Right cardiac atrium (tissue), 5 donors: Measurements from ENCODE around the gene MAML2. TPM values are rescaled to one million over a fixed set of nuclear protein-coding genes. Genes with fewer than 3 reads are reported as not detected.

Source experiments
- ATAC-seq, 2 donors: fragments of 200-7000 bp; cut with Tn5 transposase; one replicate each; pipeline versions ENCODE4 v1.8.0 to v1.9.1; 2020; ENCODE audit warnings: moderate library complexity in 2 of 2, mild to moderate bottlenecking in 1 of 2
- DNase-seq, 3 donors: peaks; one replicate each; pipeline ENCODE4 v3.0.0-alpha.2; 2020
- H3K27ac ChIP-seq: one replicate; pipeline ENCODE4 v1.5.1; 2013; ENCODE audit warnings: mild to moderate bottlenecking, low read length, control low read depth, moderate library complexity
- H3K27me3 ChIP-seq: one replicate; pipeline ENCODE4 v1.6.1; 2013; ENCODE audit not compliant: control insufficient read depth, insufficient read depth
- H3K4me1 ChIP-seq: one replicate; pipeline ENCODE4 v1.6.1; 2013; ENCODE audit warnings: low read length; ENCODE audit not compliant: control insufficient read depth, insufficient read depth
- H3K4me3 ChIP-seq: one replicate; pipeline ENCODE4 v1.5.1; 2013; ENCODE audit warnings: low read length, control low read depth
- H3K9me3 ChIP-seq: one replicate; pipeline ENCODE4 v1.6.1; 2013; ENCODE audit warnings: low read length; ENCODE audit not compliant: control insufficient read depth
- WGBS: extraction: QIAGEN DNeasy Blood & Tissue Kit; methylation state at CpG from one replicate; pipeline ENCODE4 v1.1.7; 2013; 5-methylcytosine and 5-hydroxymethylcytosine counted together
- intact Hi-C, 4 donors: fragments of 100-400 bp; cut with DNase I; formaldehyde crosslinking; loops; one replicate each; pipeline versions ENCODE4 v1.11.0 to v1.14.0; 2022 to 2023
- polyA plus RNA-seq: library from polyadenylated mRNA; stranded (reverse); fragments of 200-250 nt; gene quantifications from one replicate; pipeline ENCODE4 v1.2.3, GENCODE V29; 2013
- total RNA-seq, 4 donors: library from RNA; stranded (reverse); fragmentation: NEBNext Ultra II Directional; extraction: Animal tissue kit (Norgen Biotek cat#: 25700); gene quantifications; one replicate each; pipeline ENCODE4 v1.2.1, GENCODE V29; 2021
- donor health status: healthy with polysubstance abuse.
- donor health status: DM: no; HTN: yes; CAD: no.
- donor health status: DM: no; HTN: no; CAD: no.
- donor health status: DM: no; HTN: yes; CAD: no; lungs with severe emphysema.
- donor health status: DM: yes; HTN: yes; CAD: no.

Gene MAML2
- total and polyA plus RNA-seq, 5 donors: 2.7 to 9.9 (median 7.4) TPM

DNA sequence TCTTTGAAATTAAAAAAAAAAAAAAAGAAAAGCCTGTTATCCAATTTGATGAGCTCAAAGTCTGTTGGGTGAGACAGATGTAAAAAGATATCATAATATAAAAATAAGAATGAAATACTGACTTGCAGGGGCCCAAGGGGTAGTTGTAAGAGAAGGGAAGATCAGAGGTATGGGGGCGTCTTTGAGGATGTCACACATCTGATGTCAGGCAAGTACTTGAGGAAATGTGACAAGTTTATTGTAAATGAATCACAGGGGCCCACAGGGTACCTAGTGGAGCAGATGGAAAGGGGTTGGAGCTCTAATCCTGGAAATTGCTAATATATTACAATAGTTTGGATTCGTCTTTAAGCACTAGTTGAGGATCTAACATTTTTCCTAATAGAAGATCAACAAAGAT lies 131.6 kb downstream of the MAML2 start:
- Histone ChIP-seq H3K27ac (no peak overlapping the region), H3K27me3 (no peaks in the 10 kb centered on the region), H3K9me3 (no peaks in the 10 kb centered on the region), H3K4me3 (no peak overlapping the region), H3K4me1 (peaks cover 14% of the 10 kb centered on the region)
- ATAC-seq: no peak
- WGBS: 81% methylated on average over 2 of the region's 2 CpGs
- intact Hi-C loops: no loop called here
- DNase-seq: no peak

DNA sequence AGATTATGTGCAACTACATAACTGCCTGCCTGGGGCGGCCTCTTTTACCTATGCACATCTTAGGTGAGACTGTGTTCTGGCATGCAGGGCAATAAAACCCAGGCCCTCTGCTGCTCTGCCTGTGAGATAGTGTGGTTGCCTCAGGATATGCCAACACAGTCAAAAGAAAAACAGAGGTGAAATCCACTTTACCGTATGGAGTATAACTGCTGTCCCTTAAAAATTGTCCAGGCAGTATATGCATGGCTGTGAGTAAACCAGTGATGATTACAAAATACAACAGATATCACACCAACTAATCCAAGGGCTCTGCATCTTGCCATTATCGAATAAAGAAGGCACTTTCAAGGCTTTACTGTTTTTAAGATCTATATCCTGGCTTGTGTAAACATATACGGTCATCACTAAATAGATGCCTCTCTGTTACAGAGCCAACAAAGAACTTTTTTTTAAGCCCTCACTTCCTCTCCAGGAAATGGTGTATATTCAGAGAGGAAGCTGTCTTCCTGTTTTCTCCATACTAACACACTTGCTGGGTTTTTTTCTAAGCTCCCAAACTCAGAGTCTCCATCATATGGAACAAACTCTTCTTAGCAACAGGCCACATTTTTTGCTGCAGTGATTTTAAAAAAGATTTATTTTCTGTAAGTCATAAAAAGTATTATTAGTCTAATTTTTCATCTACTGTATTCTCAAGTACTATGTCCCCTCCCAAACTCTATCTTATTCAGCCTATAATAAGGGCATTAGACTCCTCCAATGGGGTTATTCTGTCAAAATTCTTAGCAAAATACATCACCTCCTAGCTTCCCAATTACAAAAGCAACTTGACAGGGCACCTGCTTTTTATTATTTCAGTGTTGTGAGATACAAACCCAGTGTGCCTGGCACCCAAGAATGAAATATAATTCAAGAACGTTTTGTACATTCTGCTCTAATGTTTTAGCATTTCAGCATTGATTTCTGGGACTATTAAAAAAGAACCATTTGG lies 135.2 kb downstream of the MAML2 start:
- ATAC-seq (peak; percentile 47 to 64), DNase-seq (no peak)
- Histone ChIP-seq H3K27me3 (no peaks in the 10 kb centered on the region), H3K4me1 (peaks cover 16% of the 10 kb centered on the region), H3K4me3 (no peak overlapping the region), H3K27ac (peak overlapping the region; percentile 38), H3K9me3 (no peaks in the 10 kb centered on the region)
- intact Hi-C loops: no loop called here
- WGBS: 54% methylated on average over 5 of the region's 5 CpGs

DNA sequence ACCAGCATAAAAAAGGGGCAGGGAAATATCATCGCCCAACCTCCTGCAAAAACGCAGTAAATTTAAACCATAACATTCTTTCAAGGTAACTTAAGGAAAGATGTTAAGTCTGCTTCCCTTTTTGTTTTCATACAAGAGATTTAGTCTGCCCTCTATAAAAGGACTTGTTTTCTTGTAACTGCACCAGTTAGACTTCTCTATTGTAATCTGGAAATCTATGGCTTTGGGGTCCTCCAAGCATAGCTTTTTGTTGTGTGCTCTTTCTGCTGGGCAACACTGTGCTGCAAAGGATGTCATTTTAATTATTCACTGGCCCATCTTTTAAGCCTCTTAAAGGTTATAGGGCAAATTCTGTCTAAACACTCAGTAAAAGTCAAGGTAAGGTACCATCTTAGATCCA lies 136.0 kb downstream of the MAML2 start:
- intact Hi-C loops: no loop called here
- Histone ChIP-seq H3K4me3 (no peak overlapping the region), H3K27me3 (no peaks in the 10 kb centered on the region), H3K9me3 (no peaks in the 10 kb centered on the region), H3K27ac (no peak overlapping the region), H3K4me1 (peaks cover 13% of the 10 kb centered on the region)
- ATAC-seq (no peak), DNase-seq (no peak)
- WGBS: 95% methylated on average over 2 of the region's 2 CpGs

DNA sequence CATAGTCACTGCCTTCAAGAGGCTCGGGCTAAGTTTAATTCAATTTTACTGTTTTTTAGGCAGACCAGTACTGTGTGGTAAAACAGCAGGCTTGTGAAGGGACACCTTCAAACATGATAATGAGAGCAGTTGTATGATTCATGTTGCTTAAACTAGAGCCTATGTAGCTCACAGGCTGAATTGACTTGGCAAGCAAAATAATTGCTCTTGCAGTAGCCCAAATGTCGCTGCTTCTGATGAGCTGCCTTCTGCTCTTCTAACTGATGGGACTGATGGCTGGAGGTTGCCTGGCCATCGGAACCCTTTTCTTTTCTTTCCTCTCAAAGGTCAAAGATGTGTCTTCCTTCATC lies 137.6 kb downstream of the MAML2 start:
- Histone ChIP-seq H3K4me1 (peaks cover 13% of the 10 kb centered on the region), H3K27me3 (no peaks in the 10 kb centered on the region), H3K9me3 (no peaks in the 10 kb centered on the region), H3K27ac (no peak overlapping the region), H3K4me3 (no peak overlapping the region)
- DNase-seq: no peak
- intact Hi-C loops: no loop called here
- 42% methylated on average over 3 of the region's 3 CpGs for WGBS
- peak in 1 of 2 donors; percentile 61 for ATAC-seq

DNA sequence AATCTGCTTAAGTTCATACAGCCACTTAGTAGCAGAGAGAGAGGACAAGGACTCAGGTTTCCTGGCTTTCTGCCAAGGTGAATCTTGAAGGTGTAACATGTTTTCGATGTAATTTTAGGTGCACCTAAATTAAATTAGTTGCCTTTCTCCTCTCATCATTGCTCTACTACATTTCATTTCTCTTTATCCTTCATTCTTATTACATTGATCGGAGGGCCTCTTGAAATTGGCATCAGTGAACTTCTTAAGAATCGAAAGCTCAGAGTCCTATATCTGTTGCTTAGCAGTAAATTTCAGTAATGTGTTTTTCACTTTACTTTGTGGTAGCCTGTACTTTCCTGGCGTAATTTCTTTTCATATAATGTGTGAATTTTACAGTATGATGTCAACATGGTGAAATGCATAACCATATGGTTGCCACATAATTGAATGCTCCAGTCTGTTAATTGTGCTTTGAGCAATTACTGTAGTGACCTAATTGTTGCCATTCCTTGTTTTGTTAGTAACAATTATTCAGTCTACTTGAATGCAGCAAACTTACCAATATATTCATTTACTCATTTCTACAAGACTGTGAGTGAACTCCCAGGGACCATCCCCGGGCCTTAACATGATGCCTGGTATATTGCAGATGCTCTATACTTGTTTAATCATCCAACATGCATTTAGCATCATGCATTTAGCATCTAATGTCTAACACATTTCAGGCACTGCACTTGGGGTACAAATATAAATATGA lies 138.1 kb downstream of the MAML2 start:
- H3K27ac ChIP-seq: no peak overlapping the region
- intact Hi-C loops: no loop called here
- no peaks in the 10 kb centered on the region for H3K27me3 ChIP-seq
- DNase-seq: no peak
- H3K9me3 ChIP-seq: no peaks in the 10 kb centered on the region
- 81% methylated on average over 5 of the region's 5 CpGs for WGBS
- H3K4me3 ChIP-seq: no peak overlapping the region
- no peak for ATAC-seq
- peaks cover 13% of the 10 kb centered on the region for H3K4me1 ChIP-seq

DNA sequence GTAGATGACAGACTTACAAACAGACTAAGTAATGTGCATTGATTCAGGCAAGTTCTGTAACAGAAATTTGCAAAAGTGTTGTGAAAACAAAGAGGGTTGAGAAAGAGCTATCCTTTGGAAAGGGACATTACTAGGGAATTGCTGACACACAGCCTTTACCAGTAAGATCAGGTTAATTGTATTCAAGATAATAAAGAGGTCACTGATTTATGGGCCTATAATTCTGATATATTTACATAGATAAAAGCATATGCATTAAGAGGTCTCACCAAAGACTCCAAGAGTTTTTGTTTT lies 138.7 kb downstream of the MAML2 start:
- no peak for ATAC-seq
- H3K9me3 ChIP-seq: no peaks in the 10 kb centered on the region
- no peak for DNase-seq
- H3K4me1 ChIP-seq: peaks cover 13% of the 10 kb centered on the region
- H3K27me3 ChIP-seq: no peaks in the 10 kb centered on the region
- intact Hi-C loops: no loop called here
- H3K27ac ChIP-seq: no peak overlapping the region
- H3K4me3 ChIP-seq: no peak overlapping the region

DNA sequence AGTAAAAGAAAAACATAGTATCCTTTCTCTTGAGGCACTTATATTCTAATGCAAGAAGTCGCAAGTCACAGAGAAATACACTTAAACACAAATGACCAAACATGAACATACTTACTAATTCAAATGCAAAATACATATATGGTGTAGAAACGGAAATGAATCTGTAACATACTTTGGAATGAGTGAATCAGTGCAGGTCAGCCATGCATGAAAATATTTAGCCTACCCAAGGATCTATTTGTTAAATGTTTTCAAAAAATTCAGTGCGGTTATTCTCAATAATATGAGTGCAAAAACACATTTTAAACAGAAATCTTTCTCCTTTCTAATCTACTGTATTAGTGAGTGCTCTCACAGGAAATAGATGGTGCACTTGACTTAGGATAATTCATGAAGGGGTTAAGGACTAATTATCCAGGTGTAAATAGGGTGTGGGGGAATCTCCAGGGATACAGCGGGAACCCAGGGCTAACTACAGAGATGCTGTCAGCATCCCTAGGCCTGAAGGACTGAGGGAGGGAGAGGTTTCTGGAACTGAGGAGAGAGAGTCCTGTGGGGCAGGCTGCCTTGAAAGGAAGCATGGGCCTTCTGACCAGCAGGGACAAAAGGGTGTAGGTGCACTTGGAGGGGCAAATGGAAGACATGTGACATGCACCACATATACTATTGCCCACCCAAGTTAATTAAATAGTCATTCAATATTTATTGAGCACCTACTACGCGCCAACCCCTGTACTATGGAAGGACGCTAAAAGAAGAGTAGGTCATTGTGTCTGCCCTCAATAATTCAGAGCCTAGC lies 139.2 kb downstream of the MAML2 start:
- H3K4me1 ChIP-seq: peaks cover 13% of the 10 kb centered on the region
- no peak for DNase-seq
- WGBS: 93% methylated on average over 7 of the region's 7 CpGs
- ATAC-seq: no peak
- H3K27me3 ChIP-seq: no peaks in the 10 kb centered on the region
- no peak overlapping the region for H3K4me3 ChIP-seq
- H3K27ac ChIP-seq: no peak overlapping the region
- no peaks in the 10 kb centered on the region for H3K9me3 ChIP-seq
- intact Hi-C loops: no loop called here

DNA sequence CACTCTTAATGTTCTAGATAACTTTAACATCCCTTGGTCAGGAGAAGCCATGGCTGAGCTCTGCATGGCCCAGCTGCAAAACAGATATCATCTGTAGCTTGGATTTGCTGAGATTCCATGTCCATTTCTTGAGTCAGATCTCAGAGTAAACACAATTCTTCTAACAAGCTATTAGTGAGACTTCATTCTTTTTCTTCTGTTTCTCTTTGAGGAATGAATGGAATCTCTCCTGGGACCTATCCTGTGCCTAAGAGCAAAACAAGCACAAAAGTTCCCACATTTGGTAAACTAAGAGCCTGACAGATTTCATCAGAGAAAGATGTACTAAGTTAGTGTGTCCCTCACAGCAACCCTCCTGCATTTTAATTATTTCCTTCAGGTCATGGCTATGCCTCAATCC lies 142.8 kb downstream of the MAML2 start:
- peak; percentile 39 to 44 for ATAC-seq
- intact Hi-C loops: no loop called here
- Histone ChIP-seq H3K4me3 (no peak overlapping the region), H3K9me3 (no peaks in the 10 kb centered on the region), H3K4me1 (peaks cover 3% of the 10 kb centered on the region), H3K27ac (no peak overlapping the region), H3K27me3 (no peaks in the 10 kb centered on the region)
- no peak for DNase-seq

DNA sequence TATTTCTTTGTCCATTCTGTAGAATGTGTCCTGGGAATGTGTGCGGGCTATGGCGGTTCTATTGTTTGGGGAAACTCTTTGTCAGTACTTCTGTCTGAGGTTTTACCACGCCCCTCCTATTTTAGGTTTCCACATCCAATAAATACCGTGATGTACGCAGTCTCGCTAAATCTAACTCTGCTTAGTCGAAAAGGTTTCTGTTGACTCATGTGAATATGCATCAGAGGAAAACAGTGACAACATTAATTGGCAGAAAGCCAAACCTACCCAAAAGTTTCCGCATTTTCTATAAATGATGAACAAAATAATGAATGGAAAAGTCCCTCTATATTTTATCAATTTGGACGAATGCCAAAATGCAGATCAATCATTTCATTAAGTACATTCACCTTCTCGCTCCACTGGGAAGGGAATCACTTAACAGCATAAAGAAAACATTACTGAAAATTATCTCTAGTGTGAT lies 143.4 kb downstream of the MAML2 start:
- Histone ChIP-seq H3K27me3 (no peaks in the 10 kb centered on the region), H3K4me1 (peaks cover 2% of the 10 kb centered on the region), H3K9me3 (no peaks in the 10 kb centered on the region), H3K27ac (peak overlapping the region; percentile 59), H3K4me3 (no peak overlapping the region)
- intact Hi-C loops: no loop called here
- 62% methylated on average over 10 of the region's 10 CpGs for WGBS
- ATAC-seq (peak; percentile 46 to 68), DNase-seq (no peak)

DNA sequence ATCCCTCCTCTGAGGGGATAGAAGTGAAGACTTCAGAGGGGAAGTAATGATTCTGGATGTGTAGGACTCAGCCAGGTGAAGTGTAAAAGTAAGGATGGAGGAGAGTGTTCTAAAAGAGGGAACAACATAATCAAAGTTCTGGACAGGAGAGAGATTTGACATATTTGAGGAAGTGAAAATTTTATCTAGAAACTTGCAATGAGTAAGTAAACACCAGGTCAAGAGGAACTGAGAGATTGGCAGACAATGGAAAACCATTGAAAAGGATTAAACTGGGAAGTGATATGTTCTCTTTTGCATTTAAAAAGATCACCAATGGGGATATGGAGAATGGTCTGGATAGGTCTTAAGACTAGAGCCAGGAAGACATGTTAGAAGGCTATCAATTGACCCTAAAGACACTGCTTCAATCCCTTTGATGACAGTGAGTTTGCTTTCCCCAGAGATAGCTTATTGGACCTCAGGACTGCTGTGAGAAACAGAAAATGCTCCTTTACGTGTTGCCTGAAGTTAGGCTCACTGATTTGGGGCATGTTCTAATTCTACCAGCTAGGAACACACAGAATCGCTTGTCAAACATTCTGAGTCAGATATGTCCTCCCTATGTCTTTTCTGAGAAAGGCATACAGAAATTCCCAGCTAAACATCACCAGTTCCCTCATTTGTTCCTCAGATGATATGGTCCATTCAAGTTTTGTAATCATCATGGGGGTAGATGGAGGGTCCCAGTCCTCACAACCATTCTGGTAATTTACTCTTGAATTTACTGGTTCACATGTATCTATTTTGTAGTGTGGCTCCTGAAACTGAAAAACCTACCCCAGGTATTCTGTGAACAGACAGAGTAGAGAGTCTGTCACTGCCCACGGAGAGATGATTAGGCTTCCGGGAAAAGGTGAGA lies 144.9 kb downstream of the MAML2 start:
- H3K27ac ChIP-seq: no peak overlapping the region
- no peak overlapping the region for H3K4me3 ChIP-seq
- no peaks in the 10 kb centered on the region for H3K4me1 ChIP-seq
- intact Hi-C loops: no loop called here
- no peaks in the 10 kb centered on the region for H3K9me3 ChIP-seq
- no peak for ATAC-seq
- 95% methylated on average over 4 of the region's 4 CpGs for WGBS
- no peaks in the 10 kb centered on the region for H3K27me3 ChIP-seq
- DNase-seq: no peak
